Mucosa of stomach (tissue), 1 donor: ENCODE data around the gene RECK.

Experiments
- H3K27me3 ChIP-seq: one replicate; pipeline ENCODE4 v1.7.0; 2013; ENCODE audit warnings: mild to moderate bottlenecking, low read length; ENCODE audit not compliant: control insufficient read depth, insufficient read depth
- H3K36me3 ChIP-seq: one replicate; pipeline ENCODE4 v1.7.0; 2013; ENCODE audit warnings: low read length; ENCODE audit not compliant: control insufficient read depth, insufficient read depth
- H3K4me1 ChIP-seq: one replicate; pipeline ENCODE4 v1.7.0; 2013; ENCODE audit warnings: mild to moderate bottlenecking, low read length; ENCODE audit not compliant: control insufficient read depth, insufficient read depth
- H3K4me3 ChIP-seq: one replicate; pipeline ENCODE4 v1.7.0; 2013; ENCODE audit warnings: low read length
- H3K9ac ChIP-seq: one replicate; pipeline ENCODE4 v1.7.0; 2013; ENCODE audit warnings: mild to moderate bottlenecking, low read length, moderate library complexity
- H3K9me3 ChIP-seq: one replicate; pipeline ENCODE4 v1.7.0; 2013; ENCODE audit warnings: mild to moderate bottlenecking, low read length, moderate library complexity; ENCODE audit not compliant: control insufficient read depth
- donor health status: Pancreatic carcinoma.

The RECK gene

GRCh38 chr9:36045610-36046009, 8.9 kb downstream of the RECK start:
- no peaks in the 10 kb centered on the region for H3K36me3 ChIP-seq
- no peak overlapping the region for H3K4me3 ChIP-seq
- H3K9ac ChIP-seq, result no peak overlapping the region
- no peaks in the 10 kb centered on the region for H3K9me3 ChIP-seq
- peaks cover 5% of the 10 kb centered on the region for H3K27me3 ChIP-seq
- H3K4me1 ChIP-seq, result peaks cover 5% of the 10 kb centered on the region

DNA sequence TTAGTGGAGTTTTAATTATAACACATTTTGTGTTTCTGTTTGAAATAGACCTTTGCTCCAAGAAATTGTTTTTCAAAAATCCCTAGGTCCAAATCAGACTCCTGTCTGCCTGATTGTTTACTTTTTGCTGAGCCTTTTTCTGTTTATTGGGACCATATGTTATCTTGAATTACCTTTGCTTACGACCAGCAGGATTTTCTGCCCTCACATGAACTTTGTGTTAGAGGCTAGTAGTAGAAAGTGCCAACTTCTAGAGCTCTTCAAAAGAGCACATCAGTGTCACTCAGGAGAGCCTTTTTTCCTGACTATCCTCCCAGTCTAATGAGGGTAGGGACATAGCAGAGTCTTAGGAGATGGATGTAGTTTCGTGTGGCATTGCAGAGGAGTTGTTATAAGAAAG, 10.2 kb downstream of the RECK start:
- H3K36me3 ChIP-seq, result no peaks in the 10 kb centered on the region
- no peak overlapping the region for H3K9ac ChIP-seq
- no peak overlapping the region for H3K4me3 ChIP-seq
- H3K27me3 ChIP-seq, result peaks cover 5% of the 10 kb centered on the region
- peaks cover 5% of the 10 kb centered on the region for H3K4me1 ChIP-seq
- no peaks in the 10 kb centered on the region for H3K9me3 ChIP-seq

- no peak overlapping the region for H3K4me3 ChIP-seq
- no peaks in the 10 kb centered on the region for H3K9me3 ChIP-seq
- H3K9ac ChIP-seq, result no peak overlapping the region
- peaks cover 5% of the 10 kb centered on the region for H3K27me3 ChIP-seq
- H3K36me3 ChIP-seq, result no peaks in the 10 kb centered on the region
- peaks cover 5% of the 10 kb centered on the region for H3K4me1 ChIP-seq
These were observed 12.7 kb downstream of the RECK start for GRCh38 chr9:36049408-36049807.

DNA sequence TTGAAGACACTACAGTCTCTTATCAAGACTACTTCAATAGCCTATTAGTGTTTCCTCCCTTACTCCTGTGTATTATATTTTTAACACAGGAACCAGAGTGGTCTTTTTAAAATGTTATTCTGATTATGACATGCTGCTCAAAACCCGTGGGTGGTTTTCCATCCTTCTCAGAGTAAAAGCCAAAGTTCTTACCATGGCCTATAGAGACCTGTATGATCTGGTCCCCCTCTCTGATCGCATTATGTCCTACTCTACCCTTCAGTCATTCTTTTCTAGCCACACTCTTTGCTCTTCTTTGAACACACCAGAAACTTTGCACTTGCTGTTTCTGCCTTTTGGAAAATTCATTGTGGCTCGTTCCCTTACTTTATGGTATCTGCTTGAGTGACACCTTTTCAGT, 13.8 kb downstream of the RECK start:
- H3K9me3 ChIP-seq, result no peaks in the 10 kb centered on the region
- H3K36me3 ChIP-seq, result no peaks in the 10 kb centered on the region
- H3K27me3 ChIP-seq, result no peaks in the 10 kb centered on the region
- H3K9ac ChIP-seq, result no peak overlapping the region
- peaks cover 5% of the 10 kb centered on the region for H3K4me1 ChIP-seq
- no peak overlapping the region for H3K4me3 ChIP-seq

GRCh38 chr9:36051317-36051716, 14.6 kb downstream of the RECK start:
- Histone ChIP-seq H3K9me3 (no peaks in the 10 kb centered on the region), H3K27me3 (no peaks in the 10 kb centered on the region), H3K4me1 (peaks cover 5% of the 10 kb centered on the region), H3K36me3 (no peaks in the 10 kb centered on the region), H3K9ac (no peak overlapping the region), H3K4me3 (no peak overlapping the region)

DNA sequence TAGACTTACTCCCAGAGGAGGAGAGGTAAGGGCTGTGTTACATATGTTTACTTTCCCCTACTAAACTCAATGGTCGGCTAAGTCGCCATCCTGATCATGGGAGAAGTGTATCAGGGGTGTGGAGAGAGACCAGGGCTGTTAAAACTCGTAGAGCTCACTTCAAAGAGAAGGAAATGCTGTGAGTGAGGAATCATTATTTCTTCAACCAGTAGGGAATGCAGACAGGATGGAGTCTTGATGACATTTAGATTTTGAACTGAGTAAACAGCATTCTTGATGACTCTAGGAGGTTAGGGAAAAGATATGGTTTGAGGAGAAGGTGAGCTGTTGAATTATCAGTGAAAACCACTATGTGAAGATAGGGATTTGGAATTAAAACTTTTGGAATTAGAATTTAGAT, 17.3 kb downstream of the RECK start:
- Histone ChIP-seq H3K4me1 (no peaks in the 10 kb centered on the region), H3K9ac (no peak overlapping the region), H3K36me3 (no peaks in the 10 kb centered on the region), H3K4me3 (no peak overlapping the region), H3K9me3 (no peaks in the 10 kb centered on the region), H3K27me3 (no peaks in the 10 kb centered on the region)

DNA sequence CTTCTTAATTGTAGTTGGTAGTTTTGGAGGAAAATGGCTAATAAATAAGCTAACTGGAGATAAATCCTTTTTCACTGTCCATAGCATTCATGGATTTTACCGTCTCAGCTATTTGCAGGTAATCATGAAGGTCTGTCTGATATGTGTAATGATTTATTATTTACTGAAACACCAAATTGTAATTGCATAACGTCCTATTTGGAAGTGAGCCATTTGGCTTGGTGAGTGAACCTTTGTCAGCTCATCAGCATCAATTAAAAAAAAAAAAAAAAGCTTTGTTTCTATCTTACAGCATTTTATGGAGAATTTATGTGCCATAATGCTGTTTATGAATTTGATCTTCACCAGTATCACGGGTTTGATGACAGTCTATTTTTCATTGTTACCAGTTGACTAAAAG, 20.2 kb downstream of the RECK start:
- no peaks in the 10 kb centered on the region for H3K9me3 ChIP-seq
- no peak overlapping the region for H3K4me3 ChIP-seq
- H3K27me3 ChIP-seq, result no peaks in the 10 kb centered on the region
- H3K36me3 ChIP-seq, result no peaks in the 10 kb centered on the region
- no peak overlapping the region for H3K9ac ChIP-seq
- no peaks in the 10 kb centered on the region for H3K4me1 ChIP-seq

DNA sequence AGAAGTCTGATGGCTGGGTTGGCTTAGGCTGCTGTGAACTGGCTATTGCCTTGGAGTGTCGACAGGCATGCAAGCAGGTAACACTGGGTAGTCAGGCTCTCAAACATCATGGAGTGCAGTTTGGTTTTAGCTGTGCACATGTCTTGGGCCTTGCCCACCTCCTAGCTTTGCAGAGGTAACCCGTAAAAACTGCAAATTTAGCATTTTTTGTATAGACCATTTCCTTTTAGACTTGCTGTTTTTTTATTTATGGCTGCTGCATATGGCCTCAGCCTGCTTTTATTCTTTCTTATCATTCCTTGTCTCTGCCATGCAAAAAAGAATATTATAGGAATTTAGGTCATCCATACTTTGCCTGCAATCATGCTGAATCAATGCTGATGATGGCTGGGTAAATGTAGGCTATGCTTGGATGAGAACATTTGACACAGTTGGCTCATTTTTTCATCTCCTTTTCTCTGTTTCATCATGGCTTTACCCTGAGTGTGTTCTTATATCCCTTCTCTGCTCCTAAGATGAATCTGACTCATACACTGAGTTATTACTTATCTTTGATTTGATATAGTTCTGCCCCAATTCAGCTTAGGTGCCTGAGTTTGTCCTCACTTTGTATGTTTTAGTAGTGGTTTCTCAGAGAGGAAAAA, 27.2 kb downstream of the RECK start:
- H3K4me3 ChIP-seq, result no peak overlapping the region

GRCh38 chr9:36064448-36065037, 27.8 kb downstream of the RECK start:
- Histone ChIP-seq H3K4me3 (no peak overlapping the region), H3K9me3 (no peaks in the 10 kb centered on the region), H3K9ac (no peak overlapping the region), H3K4me1 (no peaks in the 10 kb centered on the region), H3K36me3 (no peaks in the 10 kb centered on the region), H3K27me3 (no peaks in the 10 kb centered on the region)

More for the DNA sequence above, 27.2 kb downstream of the RECK start:
- Histone ChIP-seq H3K9ac (no peak overlapping the region), H3K27me3 (no peaks in the 10 kb centered on the region), H3K36me3 (no peaks in the 10 kb centered on the region), H3K9me3 (no peaks in the 10 kb centered on the region), H3K4me1 (no peaks in the 10 kb centered on the region)

DNA sequence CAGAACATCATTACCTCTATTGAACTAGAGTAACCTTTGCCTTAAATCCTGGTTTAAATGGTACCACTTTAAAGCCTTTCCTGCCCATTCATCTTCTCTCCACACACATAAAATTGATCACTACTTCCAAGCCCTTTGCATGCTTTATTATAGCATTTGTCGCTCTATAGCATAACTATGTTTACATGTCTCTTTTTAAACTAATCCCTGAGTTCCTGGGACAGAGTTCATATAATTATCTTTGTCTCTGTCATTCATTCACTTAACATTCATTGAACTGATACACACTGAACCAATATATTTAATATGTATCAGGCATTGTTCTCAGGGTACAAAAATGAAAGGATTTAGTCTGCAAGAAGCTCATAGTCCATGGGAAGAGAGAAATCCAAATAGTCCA, 37.3 kb downstream of the RECK start:
- Histone ChIP-seq H3K27me3 (no peaks in the 10 kb centered on the region), H3K9ac (no peak overlapping the region), H3K9me3 (no peaks in the 10 kb centered on the region), H3K36me3 (no peaks in the 10 kb centered on the region), H3K4me1 (peaks cover 5% of the 10 kb centered on the region), H3K4me3 (no peak overlapping the region)

- no peak overlapping the region for H3K9ac ChIP-seq
- H3K9me3 ChIP-seq, result no peaks in the 10 kb centered on the region
- no peaks in the 10 kb centered on the region for H3K36me3 ChIP-seq
- H3K27me3 ChIP-seq, result no peaks in the 10 kb centered on the region
- no peak overlapping the region for H3K4me3 ChIP-seq
- peaks cover 5% of the 10 kb centered on the region for H3K4me1 ChIP-seq
These were observed 38.3 kb downstream of the RECK start for GRCh38 chr9:36074870-36075532.

- no peaks in the 10 kb centered on the region for H3K9me3 ChIP-seq
- H3K27me3 ChIP-seq, result no peaks in the 10 kb centered on the region
- H3K4me3 ChIP-seq, result no peak overlapping the region
- H3K9ac ChIP-seq, result no peak overlapping the region
- H3K36me3 ChIP-seq, result no peaks in the 10 kb centered on the region
- H3K4me1 ChIP-seq, result peaks cover 5% of the 10 kb centered on the region
These were observed 41.3 kb downstream of the RECK start for GRCh38 chr9:36078051-36078450.
